Memory B cell (primary cell): ENCODE measurements around the gene MIB1.
"Not testable (repeated sequence)": the region's sequence is repeated elsewhere in the genome, so short reads cannot be mapped to it uniquely, and the experiment has no call there.

Source experiments
- ATAC-seq: fragments of 150-1000 bp; cut with Tn5 transposase; 2 replicates; pipeline ENCODE4 v1.10.0; 2021; ENCODE audit warnings: low read depth, mild to moderate bottlenecking, moderate library complexity
- DNase-seq, 2 donors: peaks; one replicate each; pipeline ENCODE4 v3.0.0; 2022; ENCODE audit warnings: low spot score in 2 of 2
- H3K27ac Mint-ChIP-seq: one replicate; pipeline ENCODE4 v1.8.0; 2022; ENCODE audit warnings: mild to moderate bottlenecking, moderate library complexity, mixed read lengths
- H3K27me3 Mint-ChIP-seq: one replicate; pipeline ENCODE4 v1.8.0; 2022; ENCODE audit warnings: mixed read lengths
- H3K36me3 Mint-ChIP-seq: one replicate; pipeline ENCODE4 v1.8.0; 2022; ENCODE audit warnings: mild to moderate bottlenecking, mixed read lengths
- H3K4me1 Mint-ChIP-seq: one replicate; pipeline ENCODE4 v1.8.0; 2022; ENCODE audit warnings: mixed read lengths
- H3K4me3 Mint-ChIP-seq: one replicate; pipeline ENCODE4 v1.8.0; 2022; ENCODE audit warnings: mild to moderate bottlenecking, moderate library complexity, mixed read lengths
- H3K9me3 Mint-ChIP-seq: one replicate; pipeline ENCODE4 v1.8.0; 2022; ENCODE audit warnings: mixed read lengths

MIB1 gene

GRCh38 chr18:21735452-21736015 lies 5.1 kb upstream of the MIB1 start:
- Mint-ChIP-seq H3K36me3 (peaks cover 6% of the 10 kb centered on the region), H3K9me3 (peaks cover 3% of the 10 kb centered on the region), H3K4me3 (no peak overlapping the region), H3K4me1 (peaks cover 6% of the 10 kb centered on the region), H3K27ac (no peak overlapping the region), H3K27me3 (peaks cover 3% of the 10 kb centered on the region)
- DNase-seq (no peak), ATAC-seq (no peak)

GRCh38 chr18:21736926-21737325 lies 3.7 kb upstream of the MIB1 start:
- H3K36me3 Mint-ChIP-seq, H3K27me3 Mint-ChIP-seq, DNase-seq, H3K4me1 Mint-ChIP-seq, H3K27ac Mint-ChIP-seq, H3K9me3 Mint-ChIP-seq, ATAC-seq, H3K4me3 Mint-ChIP-seq: not testable (repeated sequence)

GRCh38 chr18:21739604-21740537 lies 721 bp upstream of the MIB1 start:
- Mint-ChIP-seq H3K36me3 (peaks cover 5% of the 10 kb centered on the region), H3K27me3 (peaks cover 3% of the 10 kb centered on the region), H3K9me3 (peaks cover 3% of the 10 kb centered on the region), H3K4me3 (peak overlapping the region; percentile 99), H3K27ac (peak overlapping the region; percentile 96), H3K4me1 (peaks cover 15% of the 10 kb centered on the region)
- DNase-seq (no peak), ATAC-seq (peak; percentile 0)

- Mint-ChIP-seq H3K27me3 (peaks cover 3% of the 10 kb centered on the region), H3K4me1 (peaks cover 17% of the 10 kb centered on the region), H3K36me3 (peaks cover 4% of the 10 kb centered on the region), H3K4me3 (no peak overlapping the region), H3K9me3 (peaks cover 3% of the 10 kb centered on the region), H3K27ac (no peak overlapping the region)
- DNase-seq, result peak in 1 of 2 donors; percentile 4
- no peak for ATAC-seq
Observed at GRCh38 chr18:21741312-21741561, 645 bp downstream of the MIB1 start.

GRCh38 chr18:21741562-21742314 lies 1.1 kb downstream of the MIB1 start:
- Mint-ChIP-seq H3K4me1 (peaks cover 17% of the 10 kb centered on the region), H3K9me3 (no peaks in the 10 kb centered on the region), H3K36me3 (no peaks in the 10 kb centered on the region), H3K27ac (no peak overlapping the region), H3K4me3 (peak overlapping the region; percentile 84), H3K27me3 (no peaks in the 10 kb centered on the region)
- DNase-seq (peak; percentile 1 to 24), ATAC-seq (no peak)

- peak overlapping the region; percentile 84 for H3K4me3 Mint-ChIP-seq
- ATAC-seq (no peak), DNase-seq (no peak)
- H3K36me3 Mint-ChIP-seq, result no peaks in the 10 kb centered on the region
- H3K27ac Mint-ChIP-seq, result no peak overlapping the region
- H3K4me1 Mint-ChIP-seq, result peaks cover 17% of the 10 kb centered on the region
- no peaks in the 10 kb centered on the region for H3K9me3 Mint-ChIP-seq
- no peaks in the 10 kb centered on the region for H3K27me3 Mint-ChIP-seq
Observed at GRCh38 chr18:21742315-21742687, 1.7 kb downstream of the MIB1 start.

DNA sequence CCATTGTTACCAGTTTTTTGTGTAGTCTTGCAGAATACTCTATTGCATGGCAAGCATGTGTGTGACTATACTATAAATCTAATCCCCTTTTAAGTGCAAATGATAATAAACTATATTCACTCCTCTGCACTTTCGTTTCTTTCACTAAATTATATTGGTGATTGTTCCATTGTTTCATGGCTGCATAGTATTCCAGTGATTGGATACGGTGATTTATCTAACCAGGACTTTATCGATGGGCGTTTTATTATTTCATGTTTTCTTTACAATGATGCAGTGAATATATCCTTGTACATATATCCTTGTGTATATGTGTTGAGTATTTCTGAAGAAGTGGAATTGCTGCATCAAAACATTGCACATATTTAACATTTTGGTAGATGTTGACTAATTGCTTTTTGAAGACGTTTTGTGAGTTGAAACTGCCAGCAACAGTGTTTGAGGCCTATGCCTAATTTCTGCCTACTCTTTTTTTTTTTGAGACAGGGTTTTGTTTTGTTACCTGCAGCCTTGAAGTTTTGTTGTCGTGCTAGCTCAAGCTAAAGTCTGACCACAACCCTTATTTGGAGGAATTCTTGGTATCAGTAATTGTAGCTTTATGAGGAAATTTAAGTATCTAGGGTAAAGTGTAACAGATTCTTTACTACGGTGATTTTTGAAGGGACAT lies 2.7 kb downstream of the MIB1 start:
- ATAC-seq (no peak), DNase-seq (no peak)
- Mint-ChIP-seq H3K9me3 (no peaks in the 10 kb centered on the region), H3K27me3 (no peaks in the 10 kb centered on the region), H3K27ac (no peak overlapping the region), H3K4me3 (no peak overlapping the region), H3K36me3 (no peaks in the 10 kb centered on the region), H3K4me1 (peaks cover 25% of the 10 kb centered on the region)

DNA sequence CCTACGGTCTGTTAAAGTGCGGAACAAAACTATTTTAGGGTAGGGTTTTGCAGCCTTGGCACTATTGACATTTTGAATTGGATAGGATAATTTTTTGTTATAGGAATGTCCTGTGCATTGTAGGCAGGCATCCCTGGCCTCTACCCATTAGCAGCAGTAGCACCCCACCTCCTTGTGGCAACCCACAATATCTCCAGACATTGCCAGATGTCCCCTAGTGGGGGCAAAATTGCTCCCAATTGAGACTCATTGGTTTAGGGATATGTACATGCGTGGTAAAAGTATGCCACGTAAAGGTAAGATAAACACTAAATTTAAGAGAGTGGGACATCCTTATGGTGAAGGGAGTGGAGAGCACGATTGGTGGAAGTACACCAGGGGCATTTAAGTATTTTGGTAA lies 4.6 kb downstream of the MIB1 start:
- no peak for ATAC-seq
- Mint-ChIP-seq H3K4me1 (peaks cover 23% of the 10 kb centered on the region), H3K4me3 (no peak overlapping the region), H3K27ac (no peak overlapping the region), H3K9me3 (no peaks in the 10 kb centered on the region), H3K36me3 (no peaks in the 10 kb centered on the region), H3K27me3 (no peaks in the 10 kb centered on the region)
- DNase-seq, result no peak

DNA sequence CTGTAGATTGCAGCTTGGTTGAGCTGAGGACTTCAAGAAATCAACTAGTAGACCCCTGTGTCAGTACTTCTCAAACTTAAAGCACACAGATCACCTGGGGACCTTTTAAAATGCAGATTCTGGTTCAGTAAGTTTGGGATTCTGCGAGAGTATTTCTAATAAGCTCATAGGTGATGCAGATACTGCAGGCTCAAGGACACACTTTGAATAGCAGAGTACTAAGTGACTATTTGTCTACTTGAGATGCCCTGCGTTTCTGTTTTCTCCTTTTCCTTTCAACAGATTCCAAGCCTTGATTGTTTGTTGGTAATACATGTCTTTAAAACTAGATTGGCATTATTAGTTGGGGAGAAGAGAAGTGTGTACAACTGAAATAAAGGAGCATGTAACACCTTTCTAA lies 6.7 kb downstream of the MIB1 start:
- H3K4me3 Mint-ChIP-seq, result no peak overlapping the region
- H3K27ac Mint-ChIP-seq, result peak overlapping the region; percentile 19
- H3K36me3 Mint-ChIP-seq, result peaks cover 2% of the 10 kb centered on the region
- peaks cover 26% of the 10 kb centered on the region for H3K4me1 Mint-ChIP-seq
- H3K27me3 Mint-ChIP-seq, result no peaks in the 10 kb centered on the region
- H3K9me3 Mint-ChIP-seq, result no peaks in the 10 kb centered on the region
- ATAC-seq (no peak), DNase-seq (no peak)

DNA sequence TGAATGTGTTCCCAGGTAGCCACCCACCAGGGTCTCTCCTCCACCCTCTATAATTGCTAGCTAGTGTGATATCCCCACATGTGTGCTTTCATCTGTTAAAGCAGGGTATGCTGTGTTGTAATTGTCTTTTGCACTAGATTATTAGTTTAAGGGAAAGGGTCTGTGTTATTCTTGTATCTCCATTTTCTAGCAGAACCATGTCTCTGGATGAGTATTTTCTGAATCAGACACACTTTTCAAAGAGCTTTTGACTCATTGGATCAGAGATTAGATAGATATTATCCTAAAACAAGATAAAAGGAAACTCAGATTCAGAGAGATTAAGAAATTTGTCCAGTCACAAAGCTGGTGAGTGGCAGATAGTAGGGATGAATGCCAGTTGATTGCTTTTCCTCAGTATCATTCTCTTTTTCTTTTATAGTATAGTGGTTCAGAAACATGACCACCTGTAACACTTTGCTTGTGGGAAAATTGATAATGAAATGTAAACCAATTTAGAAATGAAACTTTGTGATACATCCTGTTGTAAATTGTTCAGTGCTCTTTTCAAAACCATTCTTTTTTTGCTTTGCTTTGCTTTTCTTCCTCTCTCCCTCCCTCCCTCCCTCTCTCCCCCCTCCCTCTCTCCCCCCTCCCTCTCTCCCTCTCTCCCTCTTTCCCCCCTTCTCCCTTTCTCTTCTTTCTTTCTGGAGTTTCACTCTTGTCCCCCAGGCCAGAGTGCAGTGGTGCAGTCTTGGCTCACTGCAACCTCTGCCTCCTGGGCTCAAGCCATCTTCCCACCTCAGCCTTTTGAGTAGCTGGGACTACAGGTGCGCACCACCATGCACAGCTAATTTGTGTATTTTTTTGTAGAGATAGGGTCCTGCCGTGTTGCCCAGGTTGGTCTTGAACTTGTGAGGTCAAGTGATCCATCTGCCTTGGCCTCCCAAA lies 7.4 kb downstream of the MIB1 start:
- no peak overlapping the region for H3K4me3 Mint-ChIP-seq
- no peaks in the 10 kb centered on the region for H3K9me3 Mint-ChIP-seq
- peaks cover 26% of the 10 kb centered on the region for H3K4me1 Mint-ChIP-seq
- H3K36me3 Mint-ChIP-seq, result peaks cover 2% of the 10 kb centered on the region
- DNase-seq, result no peak
- H3K27ac Mint-ChIP-seq, result peak overlapping the region; percentile 56
- H3K27me3 Mint-ChIP-seq, result no peaks in the 10 kb centered on the region
- ATAC-seq, result no peak

DNA sequence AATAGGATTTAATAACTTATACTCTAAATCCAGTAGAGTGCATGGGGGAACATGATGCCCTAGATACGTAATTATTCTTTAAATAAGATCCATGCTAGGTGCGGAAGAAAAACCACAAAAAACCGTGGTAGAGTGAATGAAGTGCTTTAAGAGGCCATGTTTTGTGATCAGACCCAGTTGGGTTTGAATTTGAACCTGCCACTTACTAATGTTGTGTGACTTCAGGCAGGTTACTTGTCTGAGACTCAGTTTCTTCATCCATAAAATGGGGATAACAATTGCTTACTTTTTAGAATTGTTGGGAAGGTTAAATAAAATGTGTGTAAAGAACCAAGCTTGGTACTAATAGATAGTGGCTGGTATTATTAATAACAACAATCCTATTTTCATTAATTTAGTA lies 17.2 kb downstream of the MIB1 start:
- DNase-seq, result no peak
- H3K27ac Mint-ChIP-seq, result no peak overlapping the region
- peaks cover 11% of the 10 kb centered on the region for H3K4me1 Mint-ChIP-seq
- H3K4me3 Mint-ChIP-seq, result no peak overlapping the region
- ATAC-seq, result no peak
- peaks cover 6% of the 10 kb centered on the region for H3K36me3 Mint-ChIP-seq
- H3K27me3 Mint-ChIP-seq, result no peaks in the 10 kb centered on the region
- no peaks in the 10 kb centered on the region for H3K9me3 Mint-ChIP-seq

DNA sequence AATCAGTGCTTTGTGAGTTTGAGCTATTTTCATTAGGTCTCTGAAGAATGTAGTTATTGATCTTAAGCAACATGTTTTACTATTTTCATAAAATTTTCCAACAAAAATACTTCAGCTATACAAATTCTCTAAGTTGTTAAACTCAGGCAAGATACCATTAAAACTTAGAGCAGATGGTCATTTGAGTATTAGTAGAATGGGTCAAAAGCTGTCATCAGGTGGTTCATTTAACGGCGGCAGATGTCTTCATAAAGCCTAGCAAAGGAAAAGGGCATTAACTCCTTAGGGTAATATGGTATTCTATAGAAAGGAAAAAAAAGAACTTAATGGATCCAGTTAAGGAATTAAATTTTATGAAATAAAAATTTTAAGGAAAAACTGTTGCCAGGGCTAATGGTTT lies 19.2 kb downstream of the MIB1 start:
- H3K27me3 Mint-ChIP-seq, result no peaks in the 10 kb centered on the region
- H3K9me3 Mint-ChIP-seq, result no peaks in the 10 kb centered on the region
- DNase-seq (no peak), ATAC-seq (no peak)
- no peaks in the 10 kb centered on the region for H3K36me3 Mint-ChIP-seq
- no peak overlapping the region for H3K4me3 Mint-ChIP-seq
- H3K4me1 Mint-ChIP-seq, result peaks cover 11% of the 10 kb centered on the region
- no peak overlapping the region for H3K27ac Mint-ChIP-seq

DNA sequence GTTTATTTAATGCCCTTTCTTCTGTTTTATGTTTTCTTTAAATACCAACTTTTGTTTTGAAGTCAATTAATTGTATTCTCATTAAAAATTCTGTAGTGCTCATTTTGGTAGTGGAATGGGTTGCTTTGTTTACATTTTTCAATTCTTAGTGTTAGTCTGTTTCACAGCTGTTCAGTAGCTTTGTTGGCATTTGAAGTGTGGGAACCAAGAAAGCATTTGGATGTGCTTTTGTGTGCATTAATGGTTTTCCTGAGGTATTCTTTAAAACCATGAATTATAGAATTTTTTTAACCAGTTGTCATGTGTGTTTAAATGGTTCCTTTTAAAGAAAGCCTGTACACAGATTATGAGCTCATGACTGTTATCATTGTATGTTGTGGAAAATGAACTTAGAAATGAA lies 19.7 kb downstream of the MIB1 start:
- H3K4me3 Mint-ChIP-seq, result no peak overlapping the region
- DNase-seq, result no peak
- no peak overlapping the region for H3K27ac Mint-ChIP-seq
- no peak for ATAC-seq
- H3K9me3 Mint-ChIP-seq, result no peaks in the 10 kb centered on the region
- peaks cover 11% of the 10 kb centered on the region for H3K4me1 Mint-ChIP-seq
- no peaks in the 10 kb centered on the region for H3K36me3 Mint-ChIP-seq
- no peaks in the 10 kb centered on the region for H3K27me3 Mint-ChIP-seq
